K562 (cell line): ENCODE measurements around the gene PDLIM7. TPM values are rescaled to one million over a fixed set of nuclear protein-coding genes. Genes with fewer than 3 reads are reported as not detected.

Source experiments
- DNMT1 ChIP-seq: fragments of 450-650 bp; IDR thresholded peaks from 2 replicates; pipeline ENCODE4 v1.6.1; 2016; ENCODE audit warnings: antibody characterized with exemption, mild to moderate bottlenecking
- ETS1 ChIP-seq: conservative IDR thresholded peaks from 2 replicates; pipeline ENCODE4 v1.6.1; 2011; ENCODE audit warnings: low read depth, mild to moderate bottlenecking, low read length; ENCODE audit not compliant: control insufficient read depth
- FIP1L1 ChIP-seq: fragments of 200-400 bp; formaldehyde crosslinking; IDR thresholded peaks from 2 replicates; pipeline ENCODE4 v1.6.1; 2018; ENCODE audit warnings: mild to moderate bottlenecking, low read depth, low read length; ENCODE audit not compliant: poor library complexity, severe bottlenecking
- HNRNPUL1 ChIP-seq: fragments of 200-400 bp; formaldehyde crosslinking; IDR thresholded peaks from 2 replicates; pipeline ENCODE4 v1.6.1; 2017; ENCODE audit warnings: low read length
- MEIS2 ChIP-seq: fragments of 450-650 bp; IDR thresholded peaks from 2 replicates; pipeline ENCODE4 v1.6.1; 2014; ENCODE audit warnings: mild to moderate bottlenecking; ENCODE audit not compliant: partially characterized antibody
- NCOR1 ChIP-seq: fragments of 450-650 bp; IDR thresholded peaks from 2 replicates; pipeline ENCODE4 v1.6.1; 2016; ENCODE audit warnings: mild to moderate bottlenecking, moderate library complexity
- NFXL1 ChIP-seq: fragments of 450-650 bp; formaldehyde crosslinking; IDR thresholded peaks from 2 replicates; pipeline ENCODE4 v1.4.0; 2021; ENCODE audit warnings: mild to moderate bottlenecking
- PML ChIP-seq: IDR thresholded peaks from 2 replicates; pipeline ENCODE4 v1.6.1; 2012; ENCODE audit warnings: low read length, inconsistent platforms
- RUNX1 ChIP-seq: sonication (generic); IDR thresholded peaks from 2 replicates; pipeline ENCODE4 v1.6.1; 2016; ENCODE audit warnings: antibody characterized with exemption, low read depth
- SMARCA5 ChIP-seq: fragments of 450-650 bp; IDR thresholded peaks from 2 replicates; pipeline ENCODE4 v1.6.1; 2016
- SPI1 ChIP-seq: IDR thresholded peaks from 2 replicates; pipeline ENCODE4 v1.6.1; 2011; ENCODE audit warnings: low read depth, low read length, control low read depth, borderline replicate concordance
- TAF9B ChIP-seq: fragments of 450-650 bp; IDR thresholded peaks from 2 replicates; pipeline ENCODE4 v1.6.1; 2018; ENCODE audit warnings: mild to moderate bottlenecking; ENCODE audit not compliant: partially characterized antibody
- TARDBP ChIP-seq: fragments of 450-650 bp; IDR thresholded peaks from 2 replicates; pipeline ENCODE4 v1.6.1; 2016
- USF1 ChIP-seq: sonication (generic); formaldehyde crosslinking; IDR thresholded peaks from 2 replicates; pipeline ENCODE4 v1.9.0; 2022; ENCODE audit warnings: mild to moderate bottlenecking, missing genetic modification reagents
- ZBTB1 ChIP-seq: sonication (generic); formaldehyde crosslinking; IDR thresholded peaks from 2 replicates; pipeline ENCODE4 v1.8.1; 2023; ENCODE audit warnings: missing genetic modification reagents, low read depth, mild to moderate bottlenecking, borderline replicate concordance
- ZBTB40 ChIP-seq, 2 experiments: fragments of 450-650 bp in 1 of 2; sonication (generic) in 1 of 2; formaldehyde crosslinking in 1 of 2; IDR thresholded peaks; 2 replicates each; pipeline versions ENCODE4 v1.7.1 to v1.9.0; 2016 to 2022; ENCODE audit warnings: inconsistent platforms in 1 of 2, mild to moderate bottlenecking in 1 of 2, missing genetic modification reagents in 1 of 2
- ZFP36 ChIP-seq: fragments of 150-350 bp; IDR thresholded peaks from 2 replicates; pipeline ENCODE4 v1.6.1; 2018; ENCODE audit warnings: low read length, low read depth; ENCODE audit not compliant: partially characterized antibody
- ZNF778 ChIP-seq: fragments of 450-650 bp; formaldehyde crosslinking; IDR thresholded peaks from 2 replicates; pipeline ENCODE4 v1.4.0; 2020; ENCODE audit warnings: mild to moderate bottlenecking, moderate library complexity
- ZZZ3 ChIP-seq: fragments of 450-650 bp; IDR thresholded peaks from 2 replicates; pipeline ENCODE4 v1.6.1; 2016; ENCODE audit warnings: antibody characterized with exemption, mild to moderate bottlenecking, moderate library complexity
- polyA plus RNA-seq, 8 experiments: library from polyadenylated mRNA; depleted of rRNA in 4 of 8; stranded (reverse) in 5 of 8; unstranded in 3 of 8; fragments of >200 nt; fragmentation: Nextera tagmentation in 2 of 8; fragmentation: Illumina TruSeq in 1 of 8; extraction: Ambion mirVana in 2 of 8; extraction: Trizol in 1 of 8; gene quantifications; 2 replicates each; pipeline versions ENCODE4 v1.2.1 to v1.2.3, GENCODE V29; 2011 to 2014; ENCODE audit warnings: inconsistent platforms in 1 of 8, missing spikeins in 1 of 8
- total RNA-seq, 7 experiments: library from RNA; depleted of rRNA in 6 of 7; stranded (reverse); fragments of >200 nt in 6 of 7; fragmentation: Illumina TruSeq in 2 of 7; extraction: Trizol in 2 of 7; gene quantifications; 2 replicates each; pipeline versions ENCODE4 v1.2.1 to v1.2.3, GENCODE V29; 2011 to 2021; ENCODE audit warnings: low replicate concordance in 1 of 7

The PDLIM7 gene
- total and polyA plus RNA-seq, 9 of the 15 experiments (the other 6 are each of a cell fraction or from before 2014, with no cell fraction given): 2.1 to 124 (median 32.6) TPM

- TF ChIP-seq ZBTB40 (IDR thresholded peaks at IDR 0.05) (no peak), ZBTB40 (CRISPR knock-in tag; IDR thresholded peaks at IDR 0.05) (no peak), HNRNPUL1 (no peak), DNMT1 (no peak), FIP1L1 (no peak), ZFP36 (peak; percentile 67), MEIS2 (no peak), ZZZ3 (no peak), PML (no peak), TAF9B (no peak), SPI1 (0 out of 2 replicates have a peak, but pooled peaks have one; percentile 23), ZBTB1 (no peak), TARDBP (no peak), ZNF778 (CRISPR knock-in tag) (no peak), NCOR1 (no peak), NFXL1 (no peak), SMARCA5 (0 out of 2 replicates have a peak, but pooled peaks have one; percentile 29), ETS1 (no peak), USF1 (CRISPR knock-in tag) (peak; percentile 78), RUNX1 (no peak)
Measured at GRCh38 chr5:177476531-177477233, 20.7 kb downstream of the PDLIM7 start (continued).
